IMR-90 (cell line): Measurements from ENCODE around the gene MEF2C. TPM values are rescaled to one million over a fixed set of nuclear protein-coding genes. Genes with fewer than 3 reads are reported as not detected.

Source experiments
- ATAC-seq: fragments of 200-7000 bp; cut with Tn5 transposase; 2 replicates; pipeline ENCODE4 v1.9.1; 2020; ENCODE audit warnings: low read depth, mild to moderate bottlenecking, moderate library complexity
- BruUV-seq: library from RNA; stranded (reverse); fragments of 400-500 nt; replicated peaks from 2 replicates; lab custom pipeline; 2021; lab: Mats Ljungman, UMichigan
- CTCF ChIA-PET: fragments of 300-600 bp; formaldehyde crosslinking; extraction: SDS; loops from one replicate; lab custom pipeline; 2021; ENCODE audit warnings: antibody characterized with exemption; lab: Yijun Ruan, JAX
- POLR2A ChIA-PET: fragments of 300-600 bp; sonication (Branson Sonifier 250); formaldehyde crosslinking; loops from one replicate; lab custom pipeline; 2022; ENCODE audit warnings: antibody characterized with exemption; ENCODE audit not compliant: unreplicated experiment; lab: Charles Lee
- DNase-seq: peaks from one replicate; pipeline ENCODE4 v3.0.0; 2013
- H2AFZ ChIP-seq: replicated peaks from 2 replicates; pipeline ENCODE3; 2013; ENCODE audit warnings: low read length, mild to moderate bottlenecking; ENCODE audit not compliant: poor library complexity
- H2AK5ac ChIP-seq: 2 replicates; pipeline ENCODE4 v1.6.1; 2013; ENCODE audit warnings: low read depth, low read length, inconsistent platforms
- H2AK9ac ChIP-seq: replicated peaks from 2 replicates; pipeline ENCODE3; 2013; ENCODE audit warnings: mild to moderate bottlenecking, low read depth, low read length, moderate library complexity; ENCODE audit not compliant: poor library complexity
- H2BK120ac ChIP-seq: 2 replicates; pipeline ENCODE4 v1.6.1; 2013; ENCODE audit warnings: low read depth, low read length, inconsistent platforms
- H2BK15ac ChIP-seq: 3 replicates; pipeline ENCODE4 v1.6.1; 2013; ENCODE audit warnings: low read depth, low read length, inconsistent platforms
- H2BK20ac ChIP-seq: 2 replicates; pipeline ENCODE4 v1.6.1; 2013; ENCODE audit warnings: low read depth, mild to moderate bottlenecking, inconsistent platforms, low read length, moderate library complexity
- H2BK5ac ChIP-seq: 2 replicates; pipeline ENCODE4 v1.6.1; 2013; ENCODE audit warnings: mild to moderate bottlenecking, low read depth, low read length, inconsistent platforms; ENCODE audit not compliant: poor library complexity, severe bottlenecking
- H3K14ac ChIP-seq: replicated peaks from 2 replicates; pipeline ENCODE4 v1.6.1; 2013; ENCODE audit warnings: low read depth, low read length, inconsistent platforms
- H3K18ac ChIP-seq: 2 replicates; pipeline ENCODE4 v1.6.1; 2013; ENCODE audit warnings: low read depth, low read length, control low read depth
- H3K23ac ChIP-seq: 2 replicates; pipeline ENCODE4 v1.6.1; 2013; ENCODE audit warnings: low read depth, low read length, inconsistent platforms
- H3K27ac ChIP-seq: 2 replicates; pipeline ENCODE4 v1.5.1; 2013; ENCODE audit warnings: mild to moderate bottlenecking, control low read depth, low read length; ENCODE audit not compliant: insufficient read depth
- H3K27me3 ChIP-seq: 2 replicates; pipeline ENCODE4 v1.6.1; 2013; ENCODE audit warnings: low read length; ENCODE audit not compliant: control insufficient read depth, insufficient read depth
- H3K36me3 ChIP-seq: 2 replicates; pipeline ENCODE4 v1.6.1; 2013; ENCODE audit warnings: low read length, mixed read lengths; ENCODE audit not compliant: control insufficient read depth, insufficient read depth
- H3K4ac ChIP-seq: 2 replicates; pipeline ENCODE4 v1.6.1; 2013; ENCODE audit warnings: low read depth, low read length, inconsistent platforms
- H3K4me1 ChIP-seq: 2 replicates; pipeline ENCODE4 v1.6.1; 2013; ENCODE audit warnings: low read length, mixed read lengths; ENCODE audit not compliant: control insufficient read depth, insufficient read depth
- H3K4me2 ChIP-seq: 2 replicates; pipeline ENCODE4 v1.6.1; 2013; ENCODE audit warnings: low read depth, mild to moderate bottlenecking, control low read depth, low read length, moderate library complexity
- H3K4me3 ChIP-seq: 2 replicates; pipeline ENCODE4 v1.5.1; 2013; ENCODE audit warnings: low read depth, mild to moderate bottlenecking, control low read depth, low read length, moderate library complexity; ENCODE audit not compliant: insufficient read depth
- H3K56ac ChIP-seq: 2 replicates; pipeline ENCODE4 v1.6.1; 2013; ENCODE audit warnings: low read length, inconsistent platforms; ENCODE audit not compliant: insufficient read depth; ENCODE audit errors: extremely low read depth
- H3K79me1 ChIP-seq, 2 experiments: 2 replicates each; pipeline ENCODE4 v1.6.1; 2013; ENCODE audit warnings: low read length in 2 of 2, inconsistent platforms in 1 of 2, low read depth in 1 of 2
- H3K9ac ChIP-seq: 2 replicates; pipeline ENCODE4 v1.6.1; 2013; ENCODE audit warnings: low read depth, low read length, control low read depth
- H3K9me1 ChIP-seq: 2 replicates; pipeline ENCODE4 v1.6.1; 2013; ENCODE audit warnings: low read length, inconsistent platforms; ENCODE audit not compliant: insufficient read depth
- H3K9me3 ChIP-seq: 2 replicates; pipeline ENCODE4 v1.6.1; 2013; ENCODE audit warnings: low read length; ENCODE audit not compliant: control insufficient read depth, insufficient read depth
- H4K20me1 ChIP-seq: 2 replicates; pipeline ENCODE4 v1.6.1; 2013; ENCODE audit warnings: low read length, inconsistent platforms; ENCODE audit not compliant: insufficient read depth
- H4K5ac ChIP-seq: 2 replicates; pipeline ENCODE4 v1.6.1; 2013; ENCODE audit warnings: mild to moderate bottlenecking, low read depth, low read length, control low read depth
- H4K8ac ChIP-seq, 2 experiments: 2 replicates each; pipeline ENCODE4 v1.6.1; 2013; ENCODE audit warnings: low read depth in 2 of 2, low read length in 2 of 2, control low read depth in 1 of 2, inconsistent platforms in 1 of 2
- H4K91ac ChIP-seq: 2 replicates; pipeline ENCODE4 v1.6.1; 2013; ENCODE audit warnings: low read depth, low read length, inconsistent platforms; ENCODE audit not compliant: insufficient read depth
- MAFK ChIP-seq: IDR thresholded peaks from 2 replicates; pipeline ENCODE4 v1.6.1; 2012; ENCODE audit warnings: low read depth, low read length, improper control_type of control experiment
- MXI1 ChIP-seq: IDR thresholded peaks from 2 replicates; pipeline ENCODE4 v1.6.1; 2012; ENCODE audit warnings: low read depth, mild to moderate bottlenecking, low read length, moderate library complexity, borderline replicate concordance
- NFE2L2 ChIP-seq: fragments of 150-350 bp; IDR thresholded peaks from 2 replicates; pipeline ENCODE4 v1.6.1; 2016; ENCODE audit warnings: low read depth, mild to moderate bottlenecking, low read length
- POLR2A ChIP-seq: IDR thresholded peaks from 2 replicates; pipeline ENCODE4 v1.6.1; 2012; ENCODE audit warnings: mild to moderate bottlenecking, low read depth, low read length
- RAD21 ChIP-seq: IDR thresholded peaks from 2 replicates; pipeline ENCODE4 v1.6.1; 2012; ENCODE audit warnings: low read length, improper control_type of control experiment
- RCOR1 ChIP-seq: IDR thresholded peaks from 2 replicates; pipeline ENCODE4 v1.6.1; 2012; ENCODE audit warnings: mild to moderate bottlenecking, low read length, improper control_type of control experiment; ENCODE audit not compliant: insufficient replicate concordance
- WGBS, 2 experiments: methylation state at CpG; one replicate each; pipeline versions ENCODE4 v1.1.5 to v1.1.7; 2013; ENCODE audit warnings: missing lambda C conversion rate in 2 of 2; ENCODE audit not compliant: insufficient read length in 1 of 2; ENCODE audit errors: extremely low coverage in 2 of 2; 5-methylcytosine and 5-hydroxymethylcytosine counted together
- dilution Hi-C: fragments of 300-500 bp; cut with HindIII; formaldehyde crosslinking; loops from one replicate; pipeline ENCODE4 v1.14.3; 2018; ENCODE audit warnings: low sequenced_read_pairs; ENCODE audit not compliant: unreplicated experiment
- in situ Hi-C: fragments of 300-500 bp; cut with MboI; formaldehyde crosslinking; loops from 3 replicates; pipeline ENCODE4 v1.14.3; 2019; ENCODE audit warnings: low sequenced_read_pairs, inconsistent platforms, mixed read lengths
- intact Hi-C: fragments of 100-400 bp; cut with micrococcal nuclease; formaldehyde crosslinking; loops from 2 replicates; pipeline ENCODE4 v1.10.0; 2022
- polyA plus RNA-seq, 3 experiments: library from polyadenylated mRNA; depleted of rRNA; stranded (reverse); fragments of >200 nt; gene quantifications; 2 replicates each; pipeline ENCODE4 v1.2.3, GENCODE V29; 2012; ENCODE audit warnings: low replicate concordance in 1 of 3
- total RNA-seq: library from RNA; depleted of rRNA; stranded (reverse); fragments of >200 nt; gene quantifications from 2 replicates; pipeline ENCODE4 v1.2.3, GENCODE V29; 2012

MEF2C gene
- total and polyA plus RNA-seq, 2 of the 4 experiments (the other 2 are of a cell fraction), result 1.5 to 6.8 TPM

DNA sequence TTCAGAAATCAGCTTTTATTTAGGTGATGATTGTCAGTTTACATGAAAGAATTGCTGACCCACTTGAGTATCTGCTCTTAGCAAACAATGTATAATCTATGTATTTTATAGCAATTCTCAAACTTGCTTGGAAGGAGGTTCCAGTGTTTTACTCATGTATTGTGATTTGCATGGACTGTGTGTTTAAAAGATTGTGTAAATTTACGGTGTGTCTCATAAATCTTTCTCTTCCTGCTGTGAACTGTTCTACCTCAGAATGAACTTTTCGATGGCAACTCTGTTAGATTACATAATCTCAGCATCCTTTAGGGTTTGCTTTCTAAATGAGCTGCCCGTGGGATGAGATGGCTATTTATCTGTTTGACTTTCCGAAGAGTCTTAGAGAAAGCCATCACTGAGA, 122.5 kb downstream of the MEF2C start:
- Histone ChIP-seq H3K79me1 (no peaks in the 10 kb centered on the region), H3K14ac (no peak overlapping the region), H3K4ac (no peak overlapping the region), H2BK15ac (no peak overlapping the region), H3K23ac (no peak overlapping the region), H2AK5ac (no peak overlapping the region), H3K18ac (no peak overlapping the region), H3K9me1 (no peaks in the 10 kb centered on the region), H3K27ac (no peak overlapping the region), H3K4me2 (no peak overlapping the region), H4K8ac (no peak overlapping the region), H4K91ac (no peak overlapping the region), H3K36me3 (no peaks in the 10 kb centered on the region), H2BK120ac (no peak overlapping the region), H2BK5ac (no peak overlapping the region), H2AK9ac (no peak overlapping the region), H2AFZ (no peak overlapping the region), H3K4me1 (no peaks in the 10 kb centered on the region), H4K20me1 (no peaks in the 10 kb centered on the region), H3K9ac (no peak overlapping the region), H4K5ac (no peak overlapping the region), H3K9me3 (no peaks in the 10 kb centered on the region), H3K27me3 (no peaks in the 10 kb centered on the region), H3K4me3 (no peak overlapping the region), H3K56ac (no peak overlapping the region), H2BK20ac (no peak overlapping the region)
- BruUV-seq, result no TSS peak
- POLR2A ChIA-PET, result no interaction called here
- CTCF ChIA-PET, result no interaction called here
- no peak for DNase-seq
- 70% methylated on average over 2 of the region's 4 CpGs; no CpG with 5 or more reads in 1 of the 2 experiments for WGBS, 2 experiments
- ATAC-seq, result no peak
- dilution Hi-C loops (no loop called here), in situ Hi-C loops (no loop called here), intact Hi-C loops (no loop called here)
- TF ChIP-seq RAD21 (no peak), MXI1 (no peak), RCOR1 (no peak), NFE2L2 (no peak), MAFK (no peak), POLR2A (no peak)
